Fibroblast of lung (primary cell): ENCODE measurements around the gene DDI2. TPM values are rescaled to one million over a fixed set of nuclear protein-coding genes. Genes with fewer than 3 reads are reported as not detected.

Experiments used
- DNase-seq, 2 donors: peaks; one replicate each; pipeline versions ENCODE4 v3.0.0 to v3.0.0-alpha.2; 2010; ENCODE audit warnings: low read depth in 2 of 2
- H2AFZ ChIP-seq: 2 replicates; pipeline ENCODE4 v1.5.1; 2012; ENCODE audit warnings: low read length, control low read depth, inconsistent platforms
- H3K27ac ChIP-seq: 2 replicates; pipeline ENCODE4 v1.5.1; 2011; ENCODE audit warnings: low read length, control low read depth; ENCODE audit not compliant: insufficient read depth
- H3K27me3 ChIP-seq: 2 replicates; pipeline ENCODE4 v1.5.1; 2011; ENCODE audit warnings: mild to moderate bottlenecking, low read length; ENCODE audit not compliant: control insufficient read depth, insufficient read depth
- H3K36me3 ChIP-seq: 2 replicates; pipeline ENCODE4 v1.5.1; 2011; ENCODE audit warnings: low read length; ENCODE audit not compliant: control insufficient read depth, insufficient read depth
- H3K4me1 ChIP-seq: 2 replicates; pipeline ENCODE4 v1.5.1; 2011; ENCODE audit warnings: low read length; ENCODE audit not compliant: control insufficient read depth, insufficient read depth; ENCODE audit errors: extremely low read depth
- H3K4me2 ChIP-seq: 2 replicates; pipeline ENCODE4 v1.5.1; 2011; ENCODE audit warnings: low read length, control low read depth; ENCODE audit not compliant: insufficient read depth; ENCODE audit errors: extremely low read depth
- H3K4me3 ChIP-seq, 4 experiments: fragments of 200-600 bp in 1 of 4; sonication (generic) in 1 of 4; replicated peaks in 1 of 4; 2 replicates each; pipeline ENCODE4 v1.5.1; 2011 to 2016; ENCODE audit warnings: low read length in 4 of 4, low read depth in 3 of 4, mild to moderate bottlenecking in 3 of 4, control low read depth in 2 of 4, inconsistent platforms in 1 of 4, mixed read lengths in 1 of 4; ENCODE audit not compliant: insufficient read depth in 1 of 4; ENCODE audit errors: control extremely low read depth in 1 of 4
- H3K79me2 ChIP-seq: 2 replicates; pipeline ENCODE4 v1.5.1; 2012; ENCODE audit warnings: mild to moderate bottlenecking, low read length, inconsistent platforms; ENCODE audit not compliant: control insufficient read depth, insufficient read depth
- H3K9ac ChIP-seq: 2 replicates; pipeline ENCODE4 v1.5.1; 2011; ENCODE audit warnings: mild to moderate bottlenecking, low read length, control low read depth; ENCODE audit not compliant: insufficient read depth
- H3K9me3 ChIP-seq: 2 replicates; pipeline ENCODE4 v1.5.1; 2012; ENCODE audit warnings: low read depth, low read length; ENCODE audit not compliant: control insufficient read depth, insufficient read depth
- H4K20me1 ChIP-seq: 2 replicates; pipeline ENCODE4 v1.5.1; 2011; ENCODE audit warnings: low read length; ENCODE audit not compliant: control insufficient read depth, insufficient read depth; ENCODE audit errors: extremely low read depth
- EZH2 ChIP-seq: IDR thresholded peaks from 2 replicates; pipeline ENCODE4 v1.5.1; 2012; ENCODE audit warnings: low read length, control low read depth, mild to moderate bottlenecking; ENCODE audit errors: missing control alignments
- polyA plus RNA-seq, 2 donors: library from polyadenylated mRNA; depleted of rRNA in 1 of 2; stranded (reverse) in 1 of 2; unstranded in 1 of 2; fragments of >200 nt; gene quantifications; 2 replicates each; pipeline ENCODE4 v1.2.1, GENCODE V29; 2011 to 2012; ENCODE audit warnings: missing spikeins in 1 of 2
- total RNA-seq: library from RNA; depleted of rRNA; stranded (reverse); fragments of >200 nt; gene quantifications from 2 replicates; pipeline ENCODE4 v1.2.1, GENCODE V29; 2014
- TF ChIP-seq, protein P1 (sequence below), 2 donors: IDR thresholded peaks in 1 of 2; conservative IDR thresholded peaks in 1 of 2; 1 replicate in 1 of 2; 2 replicates in 1 of 2; pipeline ENCODE4 v1.5.1; 2011 to 2012; ENCODE audit warnings: low read length in 2 of 2, control low read depth in 1 of 2, inconsistent platforms in 1 of 2, low read depth in 1 of 2, mild to moderate bottlenecking in 1 of 2

The DDI2 gene
- total and polyA plus RNA-seq, 2 donors (not counting 1 experiment from before 2014, with no cell fraction given) = 9.3 to 11.7 TPM

DNA sequence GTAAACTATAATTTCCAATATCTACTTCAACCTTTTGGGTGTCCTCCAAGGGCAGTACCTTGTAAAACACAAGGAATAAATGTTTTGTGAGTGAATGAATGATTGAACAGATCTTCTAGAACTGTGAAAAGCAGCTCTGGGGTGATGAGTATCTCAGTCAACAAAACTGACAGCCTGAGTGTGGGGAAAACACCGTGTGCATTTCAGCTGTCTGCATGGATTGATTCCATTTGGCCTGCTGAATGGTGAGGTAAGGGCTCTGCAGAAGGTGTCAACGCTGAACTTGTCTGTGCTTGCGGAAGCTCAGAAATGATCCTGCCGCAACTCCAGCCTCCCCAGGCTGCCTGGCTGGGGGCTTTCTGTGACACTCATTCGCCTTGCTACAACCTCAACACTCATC lies 25.0 kb upstream of the DDI2 start:
- Histone ChIP-seq H3K27me3 (no peaks in the 10 kb centered on the region), H3K4me3 (no peak overlapping the region), H2AFZ (no peak overlapping the region), H3K4me2 (no peak overlapping the region), H4K20me1 (no peaks in the 10 kb centered on the region), H3K4me1 (no peaks in the 10 kb centered on the region), H3K9me3 (no peaks in the 10 kb centered on the region), H3K27ac (no peak overlapping the region), H3K36me3 (no peaks in the 10 kb centered on the region), H3K9ac (no peak overlapping the region), H3K79me2 (no peaks in the 10 kb centered on the region)
- DNase-seq = no peak
- TF ChIP-seq, protein P1, sequence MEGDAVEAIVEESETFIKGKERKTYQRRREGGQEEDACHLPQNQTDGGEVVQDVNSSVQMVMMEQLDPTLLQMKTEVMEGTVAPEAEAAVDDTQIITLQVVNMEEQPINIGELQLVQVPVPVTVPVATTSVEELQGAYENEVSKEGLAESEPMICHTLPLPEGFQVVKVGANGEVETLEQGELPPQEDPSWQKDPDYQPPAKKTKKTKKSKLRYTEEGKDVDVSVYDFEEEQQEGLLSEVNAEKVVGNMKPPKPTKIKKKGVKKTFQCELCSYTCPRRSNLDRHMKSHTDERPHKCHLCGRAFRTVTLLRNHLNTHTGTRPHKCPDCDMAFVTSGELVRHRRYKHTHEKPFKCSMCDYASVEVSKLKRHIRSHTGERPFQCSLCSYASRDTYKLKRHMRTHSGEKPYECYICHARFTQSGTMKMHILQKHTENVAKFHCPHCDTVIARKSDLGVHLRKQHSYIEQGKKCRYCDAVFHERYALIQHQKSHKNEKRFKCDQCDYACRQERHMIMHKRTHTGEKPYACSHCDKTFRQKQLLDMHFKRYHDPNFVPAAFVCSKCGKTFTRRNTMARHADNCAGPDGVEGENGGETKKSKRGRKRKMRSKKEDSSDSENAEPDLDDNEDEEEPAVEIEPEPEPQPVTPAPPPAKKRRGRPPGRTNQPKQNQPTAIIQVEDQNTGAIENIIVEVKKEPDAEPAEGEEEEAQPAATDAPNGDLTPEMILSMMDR (conservative IDR thresholded peaks at IDR 0.05 in 1 of 2, IDR thresholded peaks at IDR 0.05 in 1 of 2; ENCODE audit: low read depth in 1 of 2, low read length in 2 of 2) = no peak
- no peak for TF ChIP-seq EZH2

DNA sequence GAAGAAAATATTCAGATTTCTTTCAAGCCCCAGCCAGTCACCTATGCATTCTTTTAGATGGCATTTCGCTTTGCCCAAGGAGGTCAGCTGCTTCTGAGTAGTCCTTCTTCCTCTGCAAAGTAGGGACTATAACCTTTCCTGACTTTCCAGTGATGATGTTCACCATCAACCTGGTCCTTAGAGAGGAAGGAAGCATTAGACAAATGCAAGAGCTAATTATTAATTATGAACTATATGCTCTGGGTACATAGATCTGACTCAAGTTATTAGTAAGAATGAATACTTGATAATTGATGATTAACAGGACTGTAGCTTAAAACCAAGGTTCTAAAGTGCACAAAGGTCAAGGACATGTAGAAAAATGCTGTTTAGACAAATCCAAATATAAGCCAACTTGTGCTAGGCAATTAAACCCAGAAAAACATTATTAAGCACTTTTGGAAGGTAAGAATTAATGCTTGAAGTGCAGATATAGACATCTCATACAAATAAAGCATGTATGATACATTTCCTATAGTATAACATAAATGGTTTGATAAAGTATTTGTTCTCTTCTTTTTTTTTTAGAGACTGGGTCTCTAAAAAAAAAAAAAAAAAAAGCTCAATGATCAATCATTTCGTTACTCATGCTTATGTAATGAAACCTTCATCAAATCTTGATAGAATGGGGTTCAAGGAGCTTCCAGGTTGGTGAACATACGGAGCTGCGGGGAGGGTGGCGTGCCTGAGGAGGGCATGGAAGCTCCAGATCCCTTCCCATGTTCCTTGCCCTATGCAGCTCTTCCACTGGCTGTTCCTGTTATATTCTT lies 21.2 kb upstream of the DDI2 start:
- H4K20me1 ChIP-seq = no peaks in the 10 kb centered on the region
- H3K9ac ChIP-seq = no peak overlapping the region
- no peaks in the 10 kb centered on the region for H3K79me2 ChIP-seq
- no peak overlapping the region for H2AFZ ChIP-seq
- H3K4me3 ChIP-seq = no peak overlapping the region
- no peak overlapping the region for H3K27ac ChIP-seq
- no peak for DNase-seq
- no peak overlapping the region for H3K4me2 ChIP-seq
- TF ChIP-seq EZH2 = no peak
- TF ChIP-seq, protein P1 (conservative IDR thresholded peaks at IDR 0.05 in 1 of 2, IDR thresholded peaks at IDR 0.05 in 1 of 2; ENCODE audit: low read depth in 1 of 2, low read length in 2 of 2) = no peak
- H3K4me1 ChIP-seq = no peaks in the 10 kb centered on the region
- no peaks in the 10 kb centered on the region for H3K27me3 ChIP-seq
- H3K36me3 ChIP-seq = no peaks in the 10 kb centered on the region
- H3K9me3 ChIP-seq = no peaks in the 10 kb centered on the region

DNA sequence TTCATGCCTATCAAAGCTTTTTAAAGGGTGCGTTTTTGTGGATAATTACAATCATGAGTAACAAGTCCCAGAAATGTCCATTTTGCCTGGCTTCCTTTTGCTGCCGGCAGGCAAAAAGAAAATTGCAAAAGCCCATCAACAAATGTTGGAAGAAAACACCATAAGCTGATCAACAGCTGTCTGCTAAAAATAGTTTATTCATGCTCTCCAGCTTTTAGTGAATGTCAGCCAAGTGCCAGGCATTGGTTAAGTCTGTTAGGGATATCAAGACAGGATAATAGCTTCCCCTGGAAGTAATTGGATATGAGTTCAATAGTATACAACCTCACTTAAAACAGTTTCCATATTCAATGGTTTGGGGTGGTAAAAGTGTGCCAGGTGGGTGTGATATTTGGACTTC lies 18.8 kb upstream of the DDI2 start:
- no peak overlapping the region for H3K4me3 ChIP-seq
- H3K27me3 ChIP-seq = no peaks in the 10 kb centered on the region
- no peaks in the 10 kb centered on the region for H3K36me3 ChIP-seq
- no peaks in the 10 kb centered on the region for H4K20me1 ChIP-seq
- H3K79me2 ChIP-seq = no peaks in the 10 kb centered on the region
- no peak overlapping the region for H2AFZ ChIP-seq
- TF ChIP-seq, protein P1 (conservative IDR thresholded peaks at IDR 0.05 in 1 of 2, IDR thresholded peaks at IDR 0.05 in 1 of 2; ENCODE audit: low read depth in 1 of 2, low read length in 2 of 2) = no peak
- TF ChIP-seq EZH2 = no peak
- H3K9ac ChIP-seq = no peak overlapping the region
- no peaks in the 10 kb centered on the region for H3K4me1 ChIP-seq
- no peak for DNase-seq
- H3K4me2 ChIP-seq = no peak overlapping the region
- no peak overlapping the region for H3K27ac ChIP-seq
- H3K9me3 ChIP-seq = no peaks in the 10 kb centered on the region
